ENCODE data around the gene SLC17A1. TPM values are rescaled to one million over a fixed set of nuclear protein-coding genes. Genes with fewer than 3 reads are reported as not detected.

The SLC17A1 gene
- total and polyA plus RNA-seq, 2 donors (not counting 3 experiments of a cell fraction or from before 2014, with no cell fraction given) = not detected

- H3K9me3 ChIP-seq (replicated peaks; ENCODE audit: control insufficient read depth, insufficient read depth, low read length) = no peaks in the 10 kb centered on the region
- H3K4me2 ChIP-seq (ENCODE audit: insufficient read depth, low read length) = no peak overlapping the region
- no peaks in the 10 kb centered on the region for H3K9me1 ChIP-seq (replicated peaks; ENCODE audit: control insufficient read depth, extremely low read depth, insufficient read depth, low read length)
- no peak for FAIRE-seq
- dilution Hi-C loops (cut with MboI; ENCODE audit: extremely low pct_ligation_motif_present, low sequenced_read_pairs) (no loop called here), intact Hi-C loops (cut with micrococcal nuclease) (no loop called here)
- no peaks in the 10 kb centered on the region for H3K36me3 ChIP-seq (ENCODE audit: control insufficient read depth in 2 of 2, extremely low read depth in 1 of 2, insufficient read depth in 2 of 2, low read length in 2 of 2)
- H3K4me3 ChIP-seq (replicated peaks in 1 of 3; ENCODE audit: insufficient read depth in 1 of 3, low read depth in 1 of 3, low read length in 3 of 3) = no peak overlapping the region
- TF ChIP-seq MYC (IDR thresholded peaks at IDR 0.05; ENCODE audit: low read depth, low read length) = no peak
- no peaks in the 10 kb centered on the region for H4K20me1 ChIP-seq (replicated peaks; ENCODE audit: control insufficient read depth, extremely low read depth, insufficient read depth, low read length)
- H3K9ac ChIP-seq (replicated peaks; ENCODE audit: extremely low read depth, insufficient read depth, low read length) = no peak overlapping the region
- DNase-seq (ENCODE audit: low read depth, low spot score) = no peak
- BruUV-seq (replicated peaks) = no TSS peak
- peaks cover 0 to 2% of the 10 kb centered on the region in 2 experiments for H3K27me3 ChIP-seq (ENCODE audit: control insufficient read depth in 2 of 2, insufficient read depth in 2 of 2, low read length in 2 of 2)
- CTCF ChIA-PET = no interaction called here
- no peak overlapping the region for H2AFZ ChIP-seq (ENCODE audit: low read depth, low read length)
- POLR2A ChIA-PET = no interaction called here
- no peaks in the 10 kb centered on the region for H3K79me2 ChIP-seq (ENCODE audit: control insufficient read depth, insufficient read depth, low read length)
- no peak overlapping the region for H3K27ac ChIP-seq (ENCODE audit: insufficient read depth, low read depth, low read length)
- no peaks in the 10 kb centered on the region for H3K4me1 ChIP-seq (ENCODE audit: control insufficient read depth, extremely low read depth, insufficient read depth, low read length)
Measured at GRCh38 chr6:25833136-25833535, 1.3 kb upstream of the SLC17A1 start.

- Histone ChIP-seq H3K27ac (ENCODE audit: insufficient read depth, low read depth, low read length) (no peak overlapping the region), H3K9ac (replicated peaks; ENCODE audit: extremely low read depth, insufficient read depth, low read length) (no peak overlapping the region), H3K9me3 (replicated peaks; ENCODE audit: control insufficient read depth, insufficient read depth, low read length) (no peaks in the 10 kb centered on the region), H3K4me2 (ENCODE audit: insufficient read depth, low read length) (no peak overlapping the region), H3K4me1 (ENCODE audit: control insufficient read depth, extremely low read depth, insufficient read depth, low read length) (no peaks in the 10 kb centered on the region), H3K79me2 (ENCODE audit: control insufficient read depth, insufficient read depth, low read length) (no peaks in the 10 kb centered on the region), H3K36me3 (ENCODE audit: control insufficient read depth in 2 of 2, extremely low read depth in 1 of 2, insufficient read depth in 2 of 2, low read length in 2 of 2) (no peaks in the 10 kb centered on the region), H3K27me3 (ENCODE audit: control insufficient read depth in 2 of 2, insufficient read depth in 2 of 2, low read length in 2 of 2) (peaks cover 0 to 2% of the 10 kb centered on the region in 2 experiments), H2AFZ (ENCODE audit: low read depth, low read length) (no peak overlapping the region), H3K9me1 (replicated peaks; ENCODE audit: control insufficient read depth, extremely low read depth, insufficient read depth, low read length) (no peaks in the 10 kb centered on the region), H3K4me3 (replicated peaks in 1 of 3; ENCODE audit: insufficient read depth in 1 of 3, low read depth in 1 of 3, low read length in 3 of 3) (no peak overlapping the region), H4K20me1 (replicated peaks; ENCODE audit: control insufficient read depth, extremely low read depth, insufficient read depth, low read length) (no peaks in the 10 kb centered on the region)
- ChIA-PET CTCF (no interaction called here), POLR2A (no interaction called here)
- DNase-seq (ENCODE audit: low read depth, low spot score) (no peak), FAIRE-seq (no peak)
- no TSS peak for BruUV-seq (replicated peaks)
- intact Hi-C loops (cut with micrococcal nuclease) (no loop called here), dilution Hi-C loops (cut with MboI; ENCODE audit: extremely low pct_ligation_motif_present, low sequenced_read_pairs) (no loop called here)
- no peak for TF ChIP-seq FOS (IDR thresholded peaks at IDR 0.05; ENCODE audit: borderline replicate concordance, insufficient read depth, low read length)
- TF ChIP-seq MYC (IDR thresholded peaks at IDR 0.05; ENCODE audit: low read depth, low read length) = no peak
- no peak for TF ChIP-seq CTCF (IDR thresholded peaks at IDR 0.05; ENCODE audit: extremely low read depth in 1 of 2, insufficient read depth in 1 of 2, low read depth in 1 of 2, low read length in 2 of 2)
- TF ChIP-seq POLR2A (IDR thresholded peaks at IDR 0.05; ENCODE audit: low read depth, low read length) = no peak
- no peak for TF ChIP-seq EZH2 (IDR thresholded peaks at IDR 0.05; ENCODE audit: borderline replicate concordance, low read depth, low read length, severe bottlenecking)
- TF ChIP-seq JUN (IDR thresholded peaks at IDR 0.05; ENCODE audit: borderline replicate concordance, insufficient read depth, insufficient read length, low read depth) = no peak
- no peak for TF ChIP-seq GATA2 (IDR thresholded peaks at IDR 0.05; ENCODE audit: insufficient read depth, insufficient read length, low read depth, low read length)
- TF ChIP-seq POLR2AphosphoS5 (IDR thresholded peaks at IDR 0.05; ENCODE audit: insufficient read depth, low read depth, low read length) = no peak
- no peak for TF ChIP-seq MAX (IDR thresholded peaks at IDR 0.05; ENCODE audit: insufficient read depth, insufficient read length)
Measured at GRCh38 chr6:25832670-25833069, 818 bp upstream of the SLC17A1 start.

Data from endothelial cell of umbilical vein (primary cell).